ENCODE measurements around the gene AGAP5. TPM values are rescaled to one million over a fixed set of nuclear protein-coding genes. Genes with fewer than 3 reads are reported as not detected.
"Not testable (repeated sequence)": the region's sequence is repeated elsewhere in the genome, so short reads cannot be mapped to it uniquely, and the experiment has no call there.

Gene AGAP5
- total and polyA plus RNA-seq, 2 of the 4 experiments (the other 2 are of a cell fraction): 1.8 to 4.1 TPM

- H2BK20ac ChIP-seq (ENCODE audit: low read depth, low read length); H3K4ac ChIP-seq (ENCODE audit: low read depth, low read length); H3K27me3 ChIP-seq (ENCODE audit: control insufficient read depth, insufficient read depth, low read length); dilution Hi-C loops (cut with HindIII; ENCODE audit: low sequenced_read_pairs, unreplicated experiment); H4K5ac ChIP-seq (ENCODE audit: low read depth, low read length); H3K27ac ChIP-seq (ENCODE audit: insufficient read depth, low read length); H3K4me2 ChIP-seq (ENCODE audit: low read depth, low read length); H4K20me1 ChIP-seq (ENCODE audit: insufficient read depth, low read length); POLR2A ChIA-PET (ENCODE audit: unreplicated experiment); H2BK15ac ChIP-seq (ENCODE audit: low read depth, low read length); H3K9ac ChIP-seq (ENCODE audit: low read depth, low read length); H4K91ac ChIP-seq (ENCODE audit: insufficient read depth, low read depth, low read length); in situ Hi-C loops (cut with MboI; ENCODE audit: low sequenced_read_pairs); H3K4me1 ChIP-seq (ENCODE audit: control insufficient read depth, insufficient read depth, low read length); H3K79me1 ChIP-seq (ENCODE audit: low read depth in 1 of 2, low read length in 2 of 2); H2AK5ac ChIP-seq (ENCODE audit: low read depth, low read length); H3K4me3 ChIP-seq (ENCODE audit: insufficient read depth, low read depth, low read length); H3K14ac ChIP-seq (replicated peaks; ENCODE audit: low read depth, low read length); H3K56ac ChIP-seq (ENCODE audit: extremely low read depth, insufficient read depth, low read length); H3K18ac ChIP-seq (ENCODE audit: low read depth, low read length); H2BK5ac ChIP-seq (ENCODE audit: low read depth, low read length, poor library complexity, severe bottlenecking); intact Hi-C loops (cut with micrococcal nuclease); H3K36me3 ChIP-seq (ENCODE audit: control insufficient read depth, insufficient read depth, low read length); H4K8ac ChIP-seq (ENCODE audit: low read depth in 2 of 2, low read length in 2 of 2); BruUV-seq (replicated peaks); H3K9me3 ChIP-seq (ENCODE audit: control insufficient read depth, insufficient read depth, low read length); H2BK120ac ChIP-seq (ENCODE audit: low read depth, low read length); H2AFZ ChIP-seq (replicated peaks; ENCODE audit: low read length, poor library complexity); H3K9me1 ChIP-seq (ENCODE audit: insufficient read depth, low read length); ATAC-seq (ENCODE audit: low read depth); DNase-seq; CTCF ChIA-PET; H2AK9ac ChIP-seq (replicated peaks; ENCODE audit: low read depth, low read length, poor library complexity); H3K23ac ChIP-seq (ENCODE audit: low read depth, low read length): not testable (repeated sequence)
- WGBS, 2 experiments (ENCODE audit: extremely low coverage in 2 of 2, insufficient read length in 1 of 2): 100% methylated on average over 4 of the region's 28 CpGs; no CpG with 5 or more reads in 1 of the 2 experiments
Measured at GRCh38 chr10:73689596-73689995, 8.3 kb downstream of the AGAP5 start.

GRCh38 chr10:73687641-73688040, 10.3 kb downstream of the AGAP5 start:
- POLR2A ChIA-PET (ENCODE audit: unreplicated experiment); H4K5ac ChIP-seq (ENCODE audit: low read depth, low read length); H4K8ac ChIP-seq (ENCODE audit: low read depth in 2 of 2, low read length in 2 of 2); H2AFZ ChIP-seq (replicated peaks; ENCODE audit: low read length, poor library complexity); H2BK15ac ChIP-seq (ENCODE audit: low read depth, low read length); in situ Hi-C loops (cut with MboI; ENCODE audit: low sequenced_read_pairs); H2AK5ac ChIP-seq (ENCODE audit: low read depth, low read length); H3K9ac ChIP-seq (ENCODE audit: low read depth, low read length); H3K4me3 ChIP-seq (ENCODE audit: insufficient read depth, low read depth, low read length); H3K56ac ChIP-seq (ENCODE audit: extremely low read depth, insufficient read depth, low read length); ATAC-seq (ENCODE audit: low read depth); H3K4ac ChIP-seq (ENCODE audit: low read depth, low read length); H3K18ac ChIP-seq (ENCODE audit: low read depth, low read length); H3K14ac ChIP-seq (replicated peaks; ENCODE audit: low read depth, low read length); H3K9me1 ChIP-seq (ENCODE audit: insufficient read depth, low read length); H3K79me1 ChIP-seq (ENCODE audit: low read depth in 1 of 2, low read length in 2 of 2); H2BK5ac ChIP-seq (ENCODE audit: low read depth, low read length, poor library complexity, severe bottlenecking); H3K4me2 ChIP-seq (ENCODE audit: low read depth, low read length); intact Hi-C loops (cut with micrococcal nuclease); H3K36me3 ChIP-seq (ENCODE audit: control insufficient read depth, insufficient read depth, low read length); H3K9me3 ChIP-seq (ENCODE audit: control insufficient read depth, insufficient read depth, low read length); H3K27ac ChIP-seq (ENCODE audit: insufficient read depth, low read length); BruUV-seq (replicated peaks); H3K27me3 ChIP-seq (ENCODE audit: control insufficient read depth, insufficient read depth, low read length); H2BK20ac ChIP-seq (ENCODE audit: low read depth, low read length); dilution Hi-C loops (cut with HindIII; ENCODE audit: low sequenced_read_pairs, unreplicated experiment); H3K4me1 ChIP-seq (ENCODE audit: control insufficient read depth, insufficient read depth, low read length); CTCF ChIA-PET; H4K20me1 ChIP-seq (ENCODE audit: insufficient read depth, low read length); H4K91ac ChIP-seq (ENCODE audit: insufficient read depth, low read depth, low read length); H2AK9ac ChIP-seq (replicated peaks; ENCODE audit: low read depth, low read length, poor library complexity); H2BK120ac ChIP-seq (ENCODE audit: low read depth, low read length); H3K23ac ChIP-seq (ENCODE audit: low read depth, low read length); DNase-seq: not testable (repeated sequence)
- WGBS, 2 experiments (ENCODE audit: extremely low coverage in 2 of 2, insufficient read length in 1 of 2): no CpG with 5 or more reads among the region's 1 CpG
